Nephron (organoid): ENCODE measurements around the gene TSN.
A peak's percentile ranks its signal among the peaks of the same experiment; 100 is the strongest.

Experiments
- H3K27ac Mint-ChIP-seq, 3 experiments: 2 replicates each; pipeline ENCODE4 v1.8.0; 2020; ENCODE audit warnings: mixed read lengths in 3 of 3, mild to moderate bottlenecking in 2 of 3, moderate library complexity in 1 of 3
- H3K27me3 Mint-ChIP-seq: 2 replicates; pipeline ENCODE4 v1.8.0; 2021; ENCODE audit warnings: low read depth, mild to moderate bottlenecking, moderate library complexity, mixed read lengths
- H3K36me3 Mint-ChIP-seq: 2 replicates; pipeline ENCODE4 v1.8.0; 2020; ENCODE audit warnings: low read depth, mixed read lengths
- H3K4me1 Mint-ChIP-seq: 2 replicates; pipeline ENCODE4 v1.8.0; 2020; ENCODE audit warnings: mixed read lengths
- H3K4me3 Mint-ChIP-seq, 3 experiments: 2 replicates each; pipeline ENCODE4 v1.8.0; 2020; ENCODE audit warnings: mild to moderate bottlenecking in 3 of 3, mixed read lengths in 3 of 3, moderate library complexity in 2 of 3
- H3K9me3 Mint-ChIP-seq: 2 replicates; pipeline ENCODE4 v1.8.0; 2020; ENCODE audit warnings: mixed read lengths
- TF ChIP-seq, protein P1 (sequence below), 3 experiments: fragments of 200-600 bp; sonication (generic); IDR thresholded peaks; one replicate each; pipeline ENCODE4 v1.5.0; 2021; ENCODE audit warnings: antibody characterized with exemption in 3 of 3; ENCODE audit not compliant: unreplicated experiment in 3 of 3

TSN gene

DNA sequence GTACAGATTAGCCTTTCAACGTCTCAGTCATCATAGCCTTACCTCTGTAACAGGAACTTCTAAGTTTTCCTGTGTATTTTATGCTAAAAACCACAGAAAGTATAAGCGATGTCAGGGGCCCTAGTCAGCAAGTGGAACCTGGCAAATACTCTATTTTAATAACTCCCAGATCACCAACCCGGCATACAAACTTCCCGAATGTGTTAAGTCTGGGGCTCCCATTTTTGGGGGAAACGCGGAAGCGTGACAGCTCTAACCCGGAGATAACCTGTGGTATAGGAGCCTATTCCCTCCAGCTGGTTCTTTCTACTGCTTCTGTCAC lies 19.4 kb upstream of the TSN start:
- TF ChIP-seq, protein P1, sequence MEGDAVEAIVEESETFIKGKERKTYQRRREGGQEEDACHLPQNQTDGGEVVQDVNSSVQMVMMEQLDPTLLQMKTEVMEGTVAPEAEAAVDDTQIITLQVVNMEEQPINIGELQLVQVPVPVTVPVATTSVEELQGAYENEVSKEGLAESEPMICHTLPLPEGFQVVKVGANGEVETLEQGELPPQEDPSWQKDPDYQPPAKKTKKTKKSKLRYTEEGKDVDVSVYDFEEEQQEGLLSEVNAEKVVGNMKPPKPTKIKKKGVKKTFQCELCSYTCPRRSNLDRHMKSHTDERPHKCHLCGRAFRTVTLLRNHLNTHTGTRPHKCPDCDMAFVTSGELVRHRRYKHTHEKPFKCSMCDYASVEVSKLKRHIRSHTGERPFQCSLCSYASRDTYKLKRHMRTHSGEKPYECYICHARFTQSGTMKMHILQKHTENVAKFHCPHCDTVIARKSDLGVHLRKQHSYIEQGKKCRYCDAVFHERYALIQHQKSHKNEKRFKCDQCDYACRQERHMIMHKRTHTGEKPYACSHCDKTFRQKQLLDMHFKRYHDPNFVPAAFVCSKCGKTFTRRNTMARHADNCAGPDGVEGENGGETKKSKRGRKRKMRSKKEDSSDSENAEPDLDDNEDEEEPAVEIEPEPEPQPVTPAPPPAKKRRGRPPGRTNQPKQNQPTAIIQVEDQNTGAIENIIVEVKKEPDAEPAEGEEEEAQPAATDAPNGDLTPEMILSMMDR (IDR thresholded peaks at IDR 0.05; ENCODE audit: unreplicated experiment in 3 of 3): no peak
- peak overlapping the region; percentile 97 to 99 (median 98) for H3K4me3 Mint-ChIP-seq
- H3K9me3 Mint-ChIP-seq: no peaks in the 10 kb centered on the region
- peaks cover 11% of the 10 kb centered on the region for H3K4me1 Mint-ChIP-seq
- no peaks in the 10 kb centered on the region for H3K27me3 Mint-ChIP-seq
- peaks cover 26% of the 10 kb centered on the region for H3K36me3 Mint-ChIP-seq
- H3K27ac Mint-ChIP-seq: peak overlapping the region; percentile 25 to 91 (median 27)

DNA sequence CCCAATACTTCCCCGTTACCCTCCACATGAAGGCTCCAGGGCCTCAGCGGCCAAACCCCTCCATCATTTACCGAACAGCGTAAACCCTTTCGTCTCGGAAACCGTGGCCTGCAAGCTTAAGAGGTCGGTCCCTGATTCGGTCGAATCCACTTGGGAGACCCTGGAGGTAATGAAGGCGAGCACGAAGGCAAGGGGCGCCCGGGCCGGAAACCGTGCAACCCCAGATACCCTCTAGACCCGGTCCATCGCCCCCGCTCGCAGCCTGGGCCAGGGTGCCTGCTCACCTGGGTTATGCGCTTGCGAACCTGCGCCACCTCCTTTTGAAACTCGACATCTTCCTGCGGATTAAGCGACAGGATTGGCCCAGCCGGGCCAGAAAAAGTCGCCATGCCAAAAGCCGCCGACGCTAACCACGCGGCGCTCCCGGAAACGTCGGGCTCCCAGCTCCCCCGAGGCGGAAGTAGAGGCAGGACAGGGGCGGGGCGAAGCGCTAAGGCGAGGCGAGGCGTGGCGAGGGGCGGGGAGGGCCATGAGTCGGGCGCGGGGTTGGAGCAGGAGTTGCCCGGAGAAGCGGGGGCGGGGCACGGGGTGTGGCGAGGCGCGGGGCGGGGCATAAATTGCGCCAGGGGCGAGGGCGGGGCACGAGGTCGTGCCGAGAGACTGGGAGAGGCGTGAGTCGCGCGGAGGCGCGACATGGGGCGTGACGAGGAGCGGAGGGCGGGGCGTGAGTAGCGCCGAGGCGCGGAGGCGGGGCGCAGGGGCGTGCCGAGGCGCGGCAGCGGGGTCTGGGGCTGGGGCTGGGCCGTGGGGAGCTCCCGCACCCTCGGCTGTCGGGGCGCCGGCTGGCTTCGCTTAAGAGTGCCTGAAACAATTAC lies 18.8 kb upstream of the TSN start, which contains the start of gene NIFK:
TSS of gene NIFK (minus strand) at position 414 of the 875 bp plus-strand sequence. CDS start at position 389, 25 bp downstream.
- TF ChIP-seq, protein P1 (IDR thresholded peaks at IDR 0.05; ENCODE audit: unreplicated experiment in 3 of 3): no peak
- peak within 1 kb of the TSS; percentile 25 to 91 (median 27) for H3K27ac Mint-ChIP-seq
- peak within 1 kb of the TSS; percentile 97 to 99 (median 98) for H3K4me3 Mint-ChIP-seq
- peaks cover 11% of the 10 kb centered on the region for H3K4me1 Mint-ChIP-seq
- no peaks in the 10 kb centered on the region for H3K27me3 Mint-ChIP-seq
- no peaks in the 10 kb centered on the region for H3K9me3 Mint-ChIP-seq
- H3K36me3 Mint-ChIP-seq: peaks cover 20% of the 10 kb centered on the region

DNA sequence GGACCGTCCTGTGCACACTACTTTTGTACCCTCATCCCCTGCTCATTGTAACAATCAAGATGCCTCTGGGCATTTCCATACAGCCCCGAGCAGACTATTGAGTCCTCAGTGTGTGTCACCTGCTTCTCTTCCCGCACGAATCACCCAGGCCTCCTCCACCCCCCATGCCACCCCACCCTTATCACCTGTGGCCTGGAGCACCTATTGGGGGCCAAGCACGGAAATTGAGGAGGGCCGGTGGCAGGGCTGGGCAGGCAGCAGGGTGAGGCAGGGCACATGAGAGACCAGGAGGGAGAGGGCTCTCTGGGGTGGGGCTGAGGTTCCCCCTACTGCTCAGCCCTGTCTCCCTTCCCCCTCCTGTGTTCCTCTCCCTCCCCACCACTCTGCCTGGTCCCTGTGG lies 14.5 kb upstream of the TSN start:
- Mint-ChIP-seq H3K9me3 (no peaks in the 10 kb centered on the region), H3K4me1 (peaks cover 2% of the 10 kb centered on the region), H3K27me3 (peaks cover 5% of the 10 kb centered on the region), H3K27ac (no peak overlapping the region), H3K36me3 (no peaks in the 10 kb centered on the region), H3K4me3 (peak overlapping the region in 1 of 3 experiments; percentile 50)
- TF ChIP-seq, protein P1 (IDR thresholded peaks at IDR 0.05; ENCODE audit: unreplicated experiment in 3 of 3): no peak

DNA sequence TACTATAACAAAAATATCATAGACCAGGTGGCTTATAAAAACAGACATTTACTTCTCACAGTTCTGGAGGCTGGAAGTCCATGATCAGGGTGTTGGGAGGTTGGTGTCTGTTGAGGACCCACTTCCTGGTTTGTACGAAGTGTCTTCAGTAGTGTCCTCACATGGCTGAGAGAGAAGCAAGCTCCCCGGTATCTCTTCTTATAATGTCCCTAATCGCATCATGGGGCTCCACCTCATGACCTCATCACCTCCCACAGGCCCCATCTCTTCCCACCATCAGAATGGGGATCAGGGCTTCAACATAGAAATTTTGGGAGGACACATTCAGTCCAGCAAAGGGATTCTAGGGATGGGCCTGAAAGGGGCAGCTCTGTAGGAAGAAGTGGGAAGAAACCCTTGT lies 14.0 kb upstream of the TSN start:
- Mint-ChIP-seq H3K36me3 (no peaks in the 10 kb centered on the region), H3K4me3 (no peak overlapping the region), H3K9me3 (peaks cover 3% of the 10 kb centered on the region), H3K27me3 (peaks cover 5% of the 10 kb centered on the region), H3K27ac (no peak overlapping the region), H3K4me1 (no peaks in the 10 kb centered on the region)
- TF ChIP-seq, protein P1 (IDR thresholded peaks at IDR 0.05; ENCODE audit: unreplicated experiment in 3 of 3): no peak

DNA sequence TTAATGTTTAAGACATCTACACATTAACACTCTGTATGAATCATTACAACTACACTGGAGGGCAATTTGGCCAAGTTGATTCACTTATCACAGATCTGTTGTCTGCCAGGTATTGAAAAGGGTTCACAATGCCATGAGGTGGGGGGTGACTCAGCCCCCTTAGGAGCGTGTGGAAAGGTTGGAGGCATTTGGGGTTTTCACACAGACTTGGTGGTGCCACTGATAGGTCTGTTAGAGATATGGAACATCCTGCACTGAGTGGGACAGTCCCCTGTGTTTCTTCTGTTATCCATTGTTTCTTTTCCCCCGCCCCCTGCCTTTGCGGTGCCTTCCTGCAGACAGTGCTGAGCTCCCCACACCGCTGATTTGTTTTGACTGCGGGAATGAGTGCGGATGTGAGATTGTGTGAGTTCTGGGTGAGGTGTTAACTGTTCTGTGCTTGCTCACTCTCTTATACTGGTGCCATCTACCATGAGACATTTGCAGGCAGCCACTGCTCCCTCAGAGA lies 9.3 kb upstream of the TSN start:
- TF ChIP-seq, protein P1 (IDR thresholded peaks at IDR 0.05; ENCODE audit: unreplicated experiment in 3 of 3): no peak
- Mint-ChIP-seq H3K36me3 (no peaks in the 10 kb centered on the region), H3K4me1 (no peaks in the 10 kb centered on the region), H3K9me3 (peaks cover 5% of the 10 kb centered on the region), H3K27ac (no peak overlapping the region), H3K27me3 (peaks cover 5% of the 10 kb centered on the region), H3K4me3 (no peak overlapping the region)
